ENCODE results near the gene NXPH4.

NXPH4 gene

DNA sequence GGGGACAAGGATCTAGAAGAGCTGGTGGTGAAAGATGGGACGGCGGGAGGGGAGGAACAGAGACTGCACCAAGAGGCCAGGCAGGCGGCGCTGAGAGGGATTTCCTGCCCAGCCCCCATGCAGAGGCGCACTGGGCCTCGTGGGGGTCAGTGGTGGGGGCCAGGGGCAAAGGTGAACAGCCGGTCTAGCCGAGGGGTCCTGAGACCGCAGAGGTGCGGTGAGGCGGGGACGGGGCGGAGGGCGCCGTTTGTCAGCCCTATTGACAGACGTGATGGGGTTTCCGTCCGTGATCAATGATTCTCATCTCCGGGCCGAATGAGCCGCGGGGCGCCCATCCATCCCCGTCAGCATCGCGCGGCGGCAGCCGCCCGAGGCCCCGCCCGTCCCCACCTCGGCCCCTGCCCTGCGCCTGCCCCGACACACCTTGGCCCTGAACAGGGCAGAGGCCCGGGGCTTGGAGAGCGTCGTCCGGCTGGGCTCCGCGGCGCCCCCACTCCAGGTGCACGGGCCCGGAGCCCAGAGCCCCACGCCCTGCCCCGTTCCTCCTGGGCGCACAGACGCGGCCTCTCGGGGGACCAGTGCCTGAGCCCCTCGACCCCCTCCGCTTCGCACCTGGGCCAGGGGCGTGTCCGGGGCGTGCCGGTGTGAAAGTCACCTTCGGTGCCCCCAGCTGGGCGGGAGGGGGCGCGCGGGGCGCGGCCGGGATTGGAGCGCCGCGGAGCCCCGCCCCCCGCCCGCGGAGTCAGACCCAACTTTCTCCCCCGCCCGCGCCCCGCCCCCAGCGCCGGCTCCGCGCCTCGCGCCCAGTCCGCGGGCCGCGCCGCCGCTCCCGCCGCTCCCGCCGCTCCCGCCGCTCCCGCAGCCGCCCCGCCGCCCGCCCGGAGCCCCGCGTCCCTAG is at the start of gene NXPH4:
Gene NXPH4, plus strand, starts transcription at position 781 of the 898 bp plus-strand sequence. CDS start 176 bp downstream, outside the sequence.
- DNase-seq: no peak

GRCh38 chr12:57166971-57167371 is 49.6 kb upstream of the NXPH4 start:
- DNase-seq: peak in 4 of 58 donors; percentile 5 to 26 (median 23)

- peak in 3 of 58 donors; percentile 3 to 39 (median 34) for DNase-seq
Measured at GRCh38 chr12:57168058-57168457, 48.5 kb upstream of the NXPH4 start.

DNA sequence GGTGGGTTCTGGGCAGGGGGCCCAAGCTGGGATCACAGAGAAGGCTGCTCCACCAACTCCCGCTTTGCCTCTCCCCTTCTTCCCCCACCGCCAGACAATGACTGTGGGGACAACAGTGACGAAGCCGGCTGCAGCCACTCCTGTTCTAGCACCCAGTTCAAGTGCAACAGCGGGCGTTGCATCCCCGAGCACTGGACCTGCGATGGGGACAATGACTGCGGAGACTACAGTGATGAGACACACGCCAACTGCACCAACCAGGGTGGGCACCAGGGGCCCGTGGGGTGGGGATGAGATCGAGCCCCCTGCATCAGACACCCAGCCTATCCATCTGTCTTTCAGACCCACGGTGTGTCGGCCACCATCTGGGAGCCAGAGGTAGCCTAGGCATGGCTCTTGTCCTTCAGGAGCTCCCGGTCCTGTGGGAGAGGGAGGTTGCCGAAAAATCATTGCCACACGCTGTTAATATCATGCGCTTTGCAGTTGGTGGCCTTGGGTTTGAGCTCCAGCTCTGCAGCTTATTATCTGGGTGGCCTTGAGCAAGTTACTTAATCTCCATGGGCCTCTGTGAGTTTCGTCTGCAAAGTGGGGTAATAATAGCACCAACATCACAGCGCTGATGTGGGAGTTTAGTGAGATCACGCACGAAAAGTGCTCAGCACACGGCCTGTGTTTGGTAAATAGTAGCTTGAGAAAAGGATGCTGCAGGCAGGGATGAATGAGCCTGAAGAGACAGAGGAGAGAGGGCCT is 47.4 kb upstream of the NXPH4 start:
- peak in 5 of 58 donors; percentile 9 to 60 (median 16) for DNase-seq

GRCh38 chr12:57169969-57170368 is 46.6 kb upstream of the NXPH4 start:
- DNase-seq: no peak

DNA sequence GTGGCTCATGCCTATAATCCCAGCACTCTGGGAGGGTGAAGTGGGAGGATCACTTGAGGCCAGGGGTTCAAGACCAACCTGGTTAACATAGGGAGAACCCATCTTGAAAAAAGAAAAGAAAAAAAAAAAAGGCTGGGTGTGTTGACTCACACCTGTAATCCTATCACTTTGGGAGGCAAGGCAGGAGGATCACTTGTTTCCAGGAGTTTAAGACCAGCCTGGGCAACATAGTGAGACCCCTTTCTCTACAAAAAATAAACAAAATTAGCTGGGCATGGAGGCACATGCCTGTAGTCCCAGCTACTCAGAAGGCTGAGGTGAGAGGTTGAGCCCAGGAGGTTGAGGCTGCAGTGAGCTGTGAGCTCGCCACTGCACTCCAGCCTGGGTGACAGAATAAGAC is 46.2 kb upstream of the NXPH4 start:
- DNase-seq: no peak

DNA sequence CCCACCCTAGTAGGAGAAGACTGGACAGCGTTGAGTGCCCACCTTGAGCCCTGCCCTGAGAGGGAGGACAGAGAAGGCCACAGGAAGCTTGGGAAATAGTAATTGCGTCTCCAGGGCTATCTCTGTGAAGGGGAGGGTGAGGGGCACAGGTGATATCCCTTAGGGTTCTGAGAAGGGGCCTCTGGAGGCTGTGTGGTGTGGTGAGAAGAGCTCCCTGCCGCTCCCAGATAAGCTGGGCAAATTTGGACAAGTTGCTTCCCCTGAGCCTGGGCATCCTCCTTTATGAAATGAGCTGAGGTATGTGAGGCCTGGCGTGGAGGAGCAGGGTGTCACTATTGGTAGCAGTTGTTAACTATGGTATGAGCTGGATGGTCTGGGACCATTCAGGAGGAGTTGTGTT is 45.7 kb upstream of the NXPH4 start:
- DNase-seq: no peak

DNA sequence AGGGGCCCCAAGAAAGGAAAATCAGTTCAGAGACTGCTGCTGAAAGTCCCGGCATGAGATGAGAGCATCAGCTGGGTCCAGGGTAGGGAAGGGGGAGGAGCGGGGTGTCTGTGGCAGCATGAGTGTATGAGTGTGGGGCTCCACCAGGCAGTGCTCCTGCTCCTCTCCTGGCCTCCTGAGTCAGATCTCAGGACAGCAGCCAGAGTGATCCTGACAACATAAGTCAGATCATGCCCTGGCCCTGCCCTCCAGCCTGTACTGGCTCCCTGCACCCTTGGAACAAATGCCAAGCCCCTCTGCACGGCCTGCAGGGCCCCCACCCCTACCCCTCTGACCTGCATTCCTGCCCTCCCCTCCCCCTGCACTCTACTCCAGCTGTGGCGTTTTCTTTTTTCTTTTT is 44.9 kb upstream of the NXPH4 start:
- no peak for DNase-seq

DNA sequence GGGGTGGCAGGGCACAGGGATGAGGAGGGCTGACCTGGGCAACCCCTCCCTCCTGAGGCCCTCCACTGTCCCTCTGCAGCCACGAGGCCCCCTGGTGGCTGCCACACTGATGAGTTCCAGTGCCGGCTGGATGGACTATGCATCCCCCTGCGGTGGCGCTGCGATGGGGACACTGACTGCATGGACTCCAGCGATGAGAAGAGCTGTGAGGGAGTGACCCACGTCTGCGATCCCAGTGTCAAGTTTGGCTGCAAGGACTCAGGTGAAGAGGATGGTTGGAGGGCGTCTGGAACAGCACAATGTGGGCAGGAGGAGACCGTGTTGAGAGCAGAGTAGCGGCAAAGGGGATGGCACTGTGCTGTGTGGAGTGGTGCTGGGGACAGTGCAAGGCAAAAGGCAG is 43.5 kb upstream of the NXPH4 start:
- peak in 1 of 58 donors; percentile 17 for DNase-seq

DNA sequence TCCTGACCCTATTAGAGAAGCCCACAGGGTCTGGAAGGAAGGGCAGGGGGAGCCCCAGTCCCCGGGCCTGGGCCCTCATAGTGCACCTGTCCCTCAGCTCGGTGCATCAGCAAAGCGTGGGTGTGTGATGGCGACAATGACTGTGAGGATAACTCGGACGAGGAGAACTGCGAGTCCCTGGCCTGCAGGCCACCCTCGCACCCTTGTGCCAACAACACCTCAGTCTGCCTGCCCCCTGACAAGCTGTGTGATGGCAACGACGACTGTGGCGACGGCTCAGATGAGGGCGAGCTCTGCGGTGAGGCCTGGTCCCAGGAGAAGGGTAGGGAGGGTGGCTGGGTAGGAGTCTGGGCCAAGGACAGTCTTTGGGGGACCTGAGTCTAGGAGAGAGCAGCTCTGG is 42.9 kb upstream of the NXPH4 start:
- peak in 4 of 58 donors; percentile 8 to 47 (median 15) for DNase-seq

DNA sequence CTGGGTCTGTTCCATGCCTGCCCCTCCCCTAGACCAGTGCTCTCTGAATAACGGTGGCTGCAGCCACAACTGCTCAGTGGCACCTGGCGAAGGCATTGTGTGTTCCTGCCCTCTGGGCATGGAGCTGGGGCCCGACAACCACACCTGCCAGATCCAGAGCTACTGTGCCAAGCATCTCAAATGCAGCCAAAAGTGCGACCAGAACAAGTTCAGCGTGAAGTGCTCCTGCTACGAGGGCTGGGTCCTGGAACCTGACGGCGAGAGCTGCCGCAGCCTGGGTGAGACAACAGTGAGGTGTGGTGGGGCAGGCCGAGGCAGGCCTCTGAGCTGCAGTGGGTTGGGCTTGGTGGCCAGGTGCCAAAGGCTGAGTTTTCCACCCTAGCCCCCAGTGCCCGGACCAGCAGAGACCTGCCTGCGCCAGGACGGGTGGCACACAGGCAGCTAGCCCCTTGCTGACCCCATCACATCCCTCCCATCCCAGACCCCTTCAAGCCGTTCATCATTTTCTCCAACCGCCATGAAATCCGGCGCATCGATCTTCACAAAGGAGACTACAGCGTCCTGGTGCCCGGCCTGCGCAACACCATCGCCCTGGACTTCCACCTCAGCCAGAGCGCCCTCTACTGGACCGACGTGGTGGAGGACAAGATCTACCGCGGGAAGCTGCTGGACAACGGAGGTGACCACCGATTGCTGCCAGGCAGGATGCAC is 41.0 kb upstream of the NXPH4 start:
- DNase-seq: peak in 52 of 58 donors; percentile 8 to 86 (median 50)

GRCh38 chr12:57176139-57176477 is 40.5 kb upstream of the NXPH4 start:
- no peak for DNase-seq

DNA sequence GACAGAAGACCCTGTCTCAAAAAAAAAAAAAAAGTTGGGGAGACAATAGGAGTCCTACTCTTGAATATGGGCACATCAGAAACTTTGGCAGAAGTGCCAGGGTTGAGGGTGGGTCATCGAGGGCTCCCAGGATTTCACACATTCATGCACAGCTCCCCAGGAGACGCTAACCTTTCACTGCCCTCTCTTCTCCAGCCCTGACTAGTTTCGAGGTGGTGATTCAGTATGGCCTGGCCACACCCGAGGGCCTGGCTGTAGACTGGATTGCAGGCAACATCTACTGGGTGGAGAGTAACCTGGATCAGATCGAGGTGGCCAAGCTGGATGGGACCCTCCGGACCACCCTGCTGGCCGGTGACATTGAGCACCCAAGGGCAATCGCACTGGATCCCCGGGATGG is 39.7 kb upstream of the NXPH4 start:
- DNase-seq: no peak

GRCh38 chr12:57177354-57177753 is 39.2 kb upstream of the NXPH4 start:
- DNase-seq: no peak

GRCh38 chr12:57178213-57178612 is 38.4 kb upstream of the NXPH4 start:
- no peak for DNase-seq

GRCh38 chr12:57179331-57180086 is 37.1 kb upstream of the NXPH4 start:
- DNase-seq: no peak

DNA sequence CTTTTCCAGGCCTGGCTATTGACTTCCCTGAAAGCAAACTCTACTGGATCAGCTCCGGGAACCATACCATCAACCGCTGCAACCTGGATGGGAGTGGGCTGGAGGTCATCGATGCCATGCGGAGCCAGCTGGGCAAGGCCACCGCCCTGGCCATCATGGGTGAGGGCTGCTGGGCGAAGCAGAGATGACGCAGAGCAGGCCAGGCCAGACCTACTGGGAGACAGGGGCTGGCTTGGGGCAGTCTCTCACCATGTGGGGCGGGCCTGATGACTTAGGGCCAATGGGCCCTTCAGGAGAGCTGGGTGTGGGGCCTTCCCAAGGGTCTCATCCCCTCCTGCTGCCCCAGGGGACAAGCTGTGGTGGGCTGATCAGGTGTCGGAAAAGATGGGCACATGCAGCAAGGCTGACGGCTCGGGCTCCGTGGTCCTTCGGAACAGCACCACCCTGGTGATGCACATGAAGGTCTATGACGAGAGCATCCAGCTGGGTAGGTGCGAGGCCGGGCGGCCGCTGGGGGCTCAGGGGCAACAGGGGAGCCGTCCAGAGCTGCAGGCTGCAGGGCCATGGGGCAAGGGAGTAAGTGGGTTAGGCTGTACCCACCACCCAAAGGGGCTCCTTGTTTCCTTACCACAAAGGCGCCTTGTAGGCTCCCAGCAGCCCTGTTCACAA is 36.1 kb upstream of the NXPH4 start:
- no peak for DNase-seq

- no peak for DNase-seq
Measured at GRCh38 chr12:57181072-57181471, 35.5 kb upstream of the NXPH4 start.

GRCh38 chr12:57181561-57182155 is 34.9 kb upstream of the NXPH4 start:
- DNase-seq: no peak

All from anterior cingulate cortex (tissue), 58 donors.